Thymus (tissue), 11 donors: ENCODE measurements around the gene MYD88. TPM values are rescaled to one million over a fixed set of nuclear protein-coding genes. Genes with fewer than 3 reads are reported as not detected.
"Not testable (repeated sequence)": the region's sequence is repeated elsewhere in the genome, so short reads cannot be mapped to it uniquely, and the experiment has no call there.

Experiments
- DNase-seq, 9 donors: peaks; one replicate each; pipeline ENCODE4 v3.0.0-alpha.2; 2013; ENCODE audit warnings: low spot score in 9 of 9, low read depth in 6 of 9, missing footprints in 1 of 9
- H3K27ac ChIP-seq, 2 donors: one replicate each; pipeline ENCODE4 v1.5.1; 2013; ENCODE audit warnings: control low read depth in 1 of 2, low read depth in 1 of 2, low read length in 1 of 2, mild to moderate bottlenecking in 1 of 2, moderate library complexity in 1 of 2
- H3K27me3 ChIP-seq, 2 donors: one replicate each; pipeline ENCODE4 v1.5.1; 2013; ENCODE audit warnings: low read length in 1 of 2; ENCODE audit not compliant: control insufficient read depth in 2 of 2, insufficient read depth in 1 of 2
- H3K36me3 ChIP-seq, 2 donors: one replicate each; pipeline ENCODE4 v1.5.1; 2013; ENCODE audit warnings: low read length in 1 of 2, mild to moderate bottlenecking in 1 of 2, moderate library complexity in 1 of 2; ENCODE audit not compliant: control insufficient read depth in 2 of 2, insufficient read depth in 2 of 2
- H3K4me1 ChIP-seq, 2 donors: one replicate each; pipeline ENCODE4 v1.5.1; 2013; ENCODE audit warnings: low read length in 2 of 2; ENCODE audit not compliant: control insufficient read depth in 2 of 2, insufficient read depth in 2 of 2
- H3K4me3 ChIP-seq, 2 donors: one replicate each; pipeline ENCODE4 v1.5.1; 2013; ENCODE audit warnings: low read length in 2 of 2, control low read depth in 1 of 2, mild to moderate bottlenecking in 1 of 2
- H3K9me3 ChIP-seq, 2 donors: one replicate each; pipeline ENCODE4 v1.5.1; 2013; ENCODE audit warnings: low read length in 1 of 2, mild to moderate bottlenecking in 1 of 2; ENCODE audit not compliant: control insufficient read depth in 2 of 2, insufficient read depth in 1 of 2
- WGBS: extraction: QIAGEN DNeasy Blood & Tissue Kit; methylation state at CpG from one replicate; pipeline ENCODE4 v1.1.7; 2013; 5-methylcytosine and 5-hydroxymethylcytosine counted together
- polyA plus RNA-seq: library from polyadenylated mRNA; stranded (reverse); fragments of 200-250 nt; gene quantifications from one replicate; pipeline ENCODE4 v1.2.3, GENCODE V29; 2013
- total RNA-seq: library from RNA; stranded (reverse); fragments of 120-200 nt; gene quantifications from one replicate; pipeline ENCODE4 v1.2.4, GENCODE V29; 2013
- donor health status: healthy.

MYD88 gene
- total and polyA plus RNA-seq, 2 donors = 15.1 to 54.3 TPM

GRCh38 chr3:38131621-38132369 is 6.7 kb upstream of the MYD88 start:
- Histone ChIP-seq H3K4me1 (peaks cover 9 to 14% of the 10 kb centered on the region in 2 donors), H3K27me3 (no peaks in the 10 kb centered on the region), H3K27ac (no peak overlapping the region), H3K4me3 (no peak overlapping the region), H3K36me3 (peaks cover 69 to 76% of the 10 kb centered on the region in 2 donors), H3K9me3 (no peaks in the 10 kb centered on the region)
- 94% methylated on average over 6 of the region's 6 CpGs for WGBS
- peak in 2 of 9 donors; percentile 16 to 44 for DNase-seq

- peaks cover 55 to 62% of the 10 kb centered on the region in 2 donors for H3K36me3 ChIP-seq
- H3K4me3 ChIP-seq = no peak overlapping the region
- WGBS = over 99% methylated on average over 3 of the region's 3 CpGs
- DNase-seq = no peak
- H3K27me3 ChIP-seq = no peaks in the 10 kb centered on the region
- no peaks in the 10 kb centered on the region for H3K9me3 ChIP-seq
- peaks cover 15 to 23% of the 10 kb centered on the region in 2 donors for H3K4me1 ChIP-seq
- H3K27ac ChIP-seq = no peak overlapping the region
These were observed 5.3 kb upstream of the MYD88 start for GRCh38 chr3:38133209-38133556.

- no peak for DNase-seq
- 96% methylated on average over 10 of the region's 10 CpGs for WGBS
- Histone ChIP-seq H3K4me3 (no peak overlapping the region), H3K4me1 (peaks cover 16 to 24% of the 10 kb centered on the region in 2 donors), H3K36me3 (peaks cover 50 to 58% of the 10 kb centered on the region in 2 donors), H3K27ac (no peak overlapping the region), H3K9me3 (no peaks in the 10 kb centered on the region), H3K27me3 (no peaks in the 10 kb centered on the region)
These were observed 4.7 kb upstream of the MYD88 start for GRCh38 chr3:38133557-38134405.

- not testable (repeated sequence) for H3K4me3 ChIP-seq, DNase-seq, H3K27ac ChIP-seq, H3K9me3 ChIP-seq, H3K27me3 ChIP-seq
- H3K36me3 ChIP-seq = peaks cover 42 to 49% of the 10 kb centered on the region in 2 donors
- H3K4me1 ChIP-seq = peaks cover 18 to 31% of the 10 kb centered on the region in 2 donors
- WGBS = 92% methylated on average over 10 of the region's 10 CpGs
These were observed 3.8 kb upstream of the MYD88 start for GRCh38 chr3:38134517-38135143.

GRCh38 chr3:38135621-38136277 is 2.7 kb upstream of the MYD88 start:
- Histone ChIP-seq H3K36me3 (peaks cover 37 to 45% of the 10 kb centered on the region in 2 donors), H3K27ac (peak overlapping the region; percentile 75 to 85), H3K4me3 (peak overlapping the region; percentile 93 to 96), H3K4me1 (peaks cover 27 to 42% of the 10 kb centered on the region in 2 donors)
- peak in 5 of 9 donors; percentile 36 to 79 (median 54) for DNase-seq
- 27% methylated on average over 10 of the region's 10 CpGs for WGBS
- not testable (repeated sequence) for H3K9me3 ChIP-seq, H3K27me3 ChIP-seq

- WGBS = under 1% methylated on average over 20 of the region's 20 CpGs
- Histone ChIP-seq H3K27me3 (no peaks in the 10 kb centered on the region), H3K9me3 (no peaks in the 10 kb centered on the region), H3K4me3 (peak overlapping the region; percentile 93 to 96), H3K27ac (peak overlapping the region; percentile 75 to 85), H3K36me3 (peaks cover 37 to 45% of the 10 kb centered on the region in 2 donors), H3K4me1 (peaks cover 27 to 42% of the 10 kb centered on the region in 2 donors)
- peak in 2 of 9 donors; percentile 16 to 47 for DNase-seq
These were observed 2.1 kb upstream of the MYD88 start for GRCh38 chr3:38136393-38136776.

GRCh38 chr3:38136777-38137614 is 1.5 kb upstream of the MYD88 start, which contains the start of gene ACAA1:
Gene ACAA1 (minus strand): TSS chr3:38137127. CDS start chr3:38137035, 92 bp downstream.
- Histone ChIP-seq H3K27ac (peak within 1 kb of the TSS; percentile 90 to 94), H3K4me1 (peaks cover 27 to 42% of the 10 kb centered on the region in 2 donors), H3K27me3 (no peaks in the 10 kb centered on the region), H3K4me3 (peak within 1 kb of the TSS; percentile 93 to 96), H3K9me3 (no peaks in the 10 kb centered on the region), H3K36me3 (peaks cover 39 to 45% of the 10 kb centered on the region in 2 donors)
- WGBS = under 1% methylated on average over 66 of the region's 66 CpGs
- peak; percentile 94 to 98 (median 96) for DNase-seq
